Esophagus muscularis mucosa (tissue), 2 donors: Measurements from ENCODE around the gene ITGB3BP.

Experiments used
- POLR2A ChIP-seq: fragments of 450-650 bp; IDR thresholded peaks from one replicate; pipeline ENCODE4 v1.6.1; 2017; ENCODE audit warnings: antibody characterized with exemption, moderate library complexity, mild to moderate bottlenecking, low read depth
- POLR2AphosphoS5 ChIP-seq, 2 donors: sonication (generic); formaldehyde crosslinking; IDR thresholded peaks; one replicate each; pipeline ENCODE4 v1.6.1; 2017; ENCODE audit warnings: antibody characterized with exemption in 2 of 2

DNA sequence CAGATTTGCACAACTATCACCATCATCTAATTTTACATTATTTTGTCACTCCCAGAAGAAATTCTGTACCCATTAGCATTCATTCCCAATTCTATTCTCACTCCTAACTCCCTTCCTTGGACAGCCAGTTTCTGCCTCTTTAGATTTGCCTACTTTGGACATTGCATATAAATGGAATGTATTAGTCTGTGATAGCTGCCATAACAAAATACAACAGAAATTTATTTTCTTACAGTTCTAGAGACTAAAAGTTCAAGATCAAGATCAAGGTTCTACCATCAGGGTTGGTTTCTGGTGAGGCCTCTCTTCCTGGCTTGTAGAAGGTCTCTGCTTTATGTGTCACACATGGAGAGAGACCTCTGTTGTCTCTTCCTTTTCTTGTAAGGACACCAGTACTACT lies 93.7 kb downstream of the ITGB3BP start:
- TF ChIP-seq POLR2A = no peak
- TF ChIP-seq POLR2AphosphoS5 (IDR thresholded peaks at IDR 0.05) = no peak
